GM19452 (cell line): ENCODE data around the gene NDST1.
"Not testable (repeated sequence)": the region's sequence is repeated elsewhere in the genome, so short reads cannot be mapped to it uniquely, and the experiment has no call there.

ENCODE experiments used
- ATAC-seq: cut with Tn5 transposase; IDR thresholded peaks from one replicate; pipeline ENCODE4 v1.9.1; 2021; ENCODE audit not compliant: unreplicated experiment

Gene NDST1

DNA sequence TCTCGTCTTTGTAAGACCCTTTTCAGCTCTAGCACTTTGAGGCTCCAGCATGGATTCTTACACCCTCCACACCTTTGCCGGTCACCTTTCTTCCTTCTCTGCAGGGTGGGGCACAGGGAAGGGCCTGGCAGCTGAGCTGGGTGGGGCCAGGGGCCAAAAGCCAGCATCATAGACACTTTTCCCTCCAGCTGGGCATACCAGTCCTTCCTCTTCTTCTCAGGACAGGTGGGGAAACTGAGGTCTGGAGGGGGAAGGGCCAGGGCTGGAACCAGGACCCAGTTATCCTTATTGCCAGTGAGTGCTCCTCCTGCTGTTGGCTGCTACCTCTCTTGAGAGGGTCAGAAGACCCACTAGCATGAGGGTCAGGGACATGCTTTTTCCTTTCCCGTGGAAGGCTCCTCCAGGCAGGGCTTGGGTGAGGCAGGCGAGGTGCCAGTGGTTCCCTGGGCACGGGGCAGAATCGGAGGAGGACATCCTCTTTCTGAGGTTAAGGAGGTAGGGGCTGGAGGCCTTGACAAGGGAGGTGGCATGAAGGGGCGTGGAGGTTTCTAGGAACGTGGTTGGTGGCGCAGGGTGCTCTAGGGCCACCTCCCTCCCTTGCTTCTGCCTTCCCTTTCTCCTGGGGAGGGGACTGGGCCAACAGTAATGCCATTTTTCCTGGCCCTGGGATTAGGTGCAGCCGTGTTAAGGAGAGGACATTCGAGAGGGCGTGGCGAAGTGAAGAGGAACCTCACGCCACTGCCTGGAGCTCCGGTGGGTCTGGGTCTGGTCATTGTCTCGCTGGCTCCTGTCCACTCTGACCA is at the start of gene NDST1:
Gene NDST1, plus strand, starts transcription at position 658 of the 803 bp plus-strand sequence. CDS start 13,124 bp downstream, outside the sequence.
- ATAC-seq: no peak

- ATAC-seq: peak; percentile 65
These were observed 49.0 kb upstream of the NDST1 start for GRCh38 chr5:150458802-150459557.

DNA sequence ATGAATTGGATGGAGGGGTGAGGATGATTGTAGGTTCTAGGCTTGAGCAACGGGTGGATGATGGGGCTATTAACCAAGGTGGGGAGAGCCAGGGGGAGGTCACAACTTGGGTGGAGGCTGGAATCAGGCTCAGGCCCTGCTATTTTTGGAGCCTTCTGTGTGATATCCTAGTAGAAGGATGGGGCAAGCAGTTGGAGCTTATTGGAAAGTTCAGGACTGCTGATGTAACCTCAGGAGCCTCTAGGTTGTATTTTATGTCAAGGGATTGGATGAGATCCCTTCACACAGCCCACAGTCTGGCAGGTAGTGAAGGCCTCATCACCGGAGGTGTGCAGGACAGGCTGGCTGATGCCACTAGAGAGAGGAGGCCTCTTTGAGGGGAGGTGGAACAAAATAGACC is 47.1 kb upstream of the NDST1 start:
- no peak for ATAC-seq

GRCh38 chr5:150461231-150461630 is 46.7 kb upstream of the NDST1 start:
- peak; percentile 89 for ATAC-seq

DNA sequence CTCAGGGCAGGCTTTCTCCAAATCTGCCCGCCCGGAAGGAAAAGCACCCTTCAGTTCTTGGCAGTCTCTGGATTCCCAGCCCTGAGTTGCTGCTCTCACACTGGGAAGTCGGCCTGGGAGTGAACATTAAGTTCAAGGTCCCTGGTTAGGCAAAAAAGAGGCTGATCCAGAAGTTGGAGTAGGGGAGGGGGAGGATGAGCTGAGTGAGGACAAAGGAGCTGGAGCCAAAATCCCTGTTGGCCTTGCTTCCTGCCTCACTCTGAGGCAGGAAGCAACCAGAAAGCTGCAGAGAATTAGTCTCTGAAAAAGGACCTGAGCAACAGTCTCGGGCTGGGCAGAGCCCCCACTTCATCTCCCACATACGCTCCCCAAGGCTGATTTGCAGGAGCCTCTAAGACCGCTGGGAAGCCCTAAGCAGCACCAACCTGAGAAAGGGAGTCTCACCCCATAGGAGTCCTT is 43.3 kb upstream of the NDST1 start:
- ATAC-seq: no peak

GRCh38 chr5:150465927-150466326 is 42.0 kb upstream of the NDST1 start:
- ATAC-seq: no peak

GRCh38 chr5:150468206-150468605 is 39.7 kb upstream of the NDST1 start:
- ATAC-seq: no peak

GRCh38 chr5:150469718-150470469 is 38.0 kb upstream of the NDST1 start:
- no peak for ATAC-seq

DNA sequence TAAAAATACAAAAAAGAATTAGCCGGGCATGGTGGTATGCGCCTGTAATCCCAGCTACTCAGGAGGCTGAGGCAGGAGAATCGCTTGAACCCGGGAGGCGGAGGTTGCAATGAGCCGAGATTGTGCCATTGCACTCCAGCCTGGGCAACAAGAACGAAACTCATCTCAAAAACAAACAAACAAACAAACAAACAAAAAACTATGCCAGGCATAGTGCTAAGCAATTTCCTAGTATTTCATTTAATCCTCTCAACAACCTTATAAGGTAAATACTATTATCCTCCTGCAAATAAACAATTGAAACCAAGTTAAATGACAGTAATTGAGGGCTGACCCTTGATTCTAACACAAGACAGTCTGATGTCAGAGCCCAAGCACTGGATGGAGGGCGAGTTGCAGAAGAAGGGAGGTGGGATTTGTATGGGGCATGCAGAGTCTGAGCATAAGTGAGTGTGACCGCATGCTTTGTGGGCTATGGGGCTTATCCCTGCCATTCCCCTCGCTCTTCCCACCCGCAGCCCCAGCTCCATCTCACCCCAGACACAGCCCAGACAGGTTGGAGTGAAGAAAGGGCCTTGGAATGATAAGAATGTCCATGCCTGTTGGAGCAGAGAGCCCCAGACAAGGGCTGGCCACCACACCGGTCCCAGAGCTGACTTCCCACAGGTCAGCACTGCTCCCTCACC is 34.1 kb upstream of the NDST1 start:
- no peak for ATAC-seq

GRCh38 chr5:150476568-150476967 is 31.4 kb upstream of the NDST1 start:
- ATAC-seq: not testable (repeated sequence)

DNA sequence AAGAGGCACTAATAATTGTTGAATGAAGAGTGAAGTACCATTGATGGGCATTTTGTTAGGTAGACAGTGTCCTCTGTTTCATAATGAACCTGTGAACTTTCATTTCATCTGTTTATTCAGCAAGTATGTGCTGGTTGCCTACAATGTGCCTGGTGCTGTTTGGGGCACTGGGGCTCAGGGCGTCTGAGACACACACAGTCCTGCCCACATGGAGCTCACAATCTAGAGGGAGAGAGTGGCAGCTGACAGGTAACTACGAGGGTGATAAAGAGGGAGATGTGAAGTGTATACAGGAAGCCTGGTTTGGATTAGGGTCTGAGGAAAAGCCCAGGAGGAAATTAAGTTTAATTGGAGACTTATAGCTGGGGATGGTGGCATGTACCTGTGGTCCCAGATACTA is 28.5 kb upstream of the NDST1 start:
- ATAC-seq: no peak

DNA sequence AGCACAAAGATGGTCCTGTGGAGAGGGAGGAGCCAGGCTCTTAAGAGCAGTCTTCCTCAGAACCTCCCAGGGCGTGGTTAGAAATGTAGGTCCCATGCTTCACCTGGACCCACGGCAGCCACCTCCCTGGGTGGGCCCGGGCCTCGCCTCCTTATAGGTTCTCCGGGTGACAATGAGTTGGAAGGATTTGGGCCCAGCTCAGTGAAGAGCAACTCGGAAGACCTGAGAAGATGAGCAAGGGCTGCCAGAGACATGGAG is 26.3 kb upstream of the NDST1 start:
- no peak for ATAC-seq

- no peak for ATAC-seq
These were observed 25.9 kb upstream of the NDST1 start for GRCh38 chr5:150481972-150482406.

GRCh38 chr5:150484964-150485692 is 22.8 kb upstream of the NDST1 start:
- ATAC-seq: no peak

GRCh38 chr5:150485693-150486401 is 22.1 kb upstream of the NDST1 start:
- peak; percentile 19 for ATAC-seq

- peak; percentile 32 for ATAC-seq
These were observed 21.3 kb upstream of the NDST1 start for GRCh38 chr5:150486402-150487198.

DNA sequence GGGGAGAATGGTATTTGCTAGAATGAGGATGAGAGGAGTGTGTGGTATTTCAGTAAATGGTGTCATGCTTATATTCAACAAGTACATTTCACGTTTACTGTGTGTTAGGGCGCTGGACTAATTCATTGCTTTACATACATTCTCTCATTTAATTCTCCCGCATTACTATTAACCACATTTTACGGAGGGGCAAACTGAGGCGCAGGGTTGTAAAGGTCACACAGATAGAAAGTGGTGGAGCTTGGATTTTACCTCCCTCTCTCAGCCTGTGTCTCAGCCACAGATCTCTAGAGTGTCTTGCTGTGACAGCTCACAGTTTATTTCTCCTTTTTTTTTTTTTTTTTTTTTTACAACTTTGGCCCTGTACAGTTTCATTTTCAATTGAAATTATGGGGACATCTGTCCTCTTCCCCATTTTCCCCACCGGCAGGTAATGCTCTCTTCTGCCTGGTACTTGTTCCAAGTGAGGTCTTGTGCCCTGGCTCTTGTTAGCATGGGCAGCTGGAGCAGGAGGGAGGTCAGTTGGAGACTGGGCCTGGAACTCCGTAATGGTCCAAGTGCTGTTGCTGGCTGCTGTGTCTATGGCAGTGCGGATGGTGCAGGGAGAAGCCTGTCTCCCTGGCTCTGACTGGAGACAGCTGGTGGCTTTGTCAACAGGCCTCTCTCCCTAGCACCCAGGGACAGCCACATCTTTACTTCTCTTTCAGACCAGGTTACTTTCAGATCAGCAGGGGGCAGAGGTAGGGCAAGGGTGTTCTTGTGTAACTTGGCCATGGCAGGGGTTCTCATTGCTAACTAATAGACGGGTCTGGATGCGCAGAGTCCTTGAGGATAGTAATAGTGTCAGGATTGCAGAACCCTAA is 20.5 kb upstream of the NDST1 start:
- ATAC-seq: no peak
